OCI-LY1 (cell line): ENCODE results near the gene ACAD8.

Source experiments
- CTCF ChIP-seq: fragments of 200-600 bp; sonication (generic), shearing (Covaris generic); IDR thresholded peaks from 2 replicates; pipeline ENCODE4 v1.5.1; 2017; ENCODE audit warnings: mild to moderate bottlenecking, antibody characterized with exemption, low read length, moderate library complexity, mixed read lengths
- EZH2 ChIP-seq: fragments of 200-600 bp; sonication (generic), shearing (Covaris generic); IDR thresholded peaks from 2 replicates; pipeline ENCODE4 v1.8.0; 2017; ENCODE audit warnings: borderline replicate concordance, mixed run types, mild to moderate bottlenecking, antibody characterized with exemption, low read length, moderate library complexity, mixed read lengths

GRCh38 chr11:134224710-134225664, 28.4 kb upstream of the ACAD8 start:
- TF ChIP-seq EZH2 (no peak), CTCF (no peak)
